Trophoblast cell (in vitro differentiated cells and primary cell): ENCODE results near the gene PDZD4.

ENCODE experiments used
- DNase-seq, 2 donors: peaks; one replicate each; pipeline ENCODE4 v3.0.0-alpha.2; 2016
- H2AFZ ChIP-seq: 2 replicates; pipeline ENCODE4 v1.6.1; 2013; ENCODE audit warnings: low read length, moderate library complexity, mild to moderate bottlenecking; ENCODE audit not compliant: insufficient read depth, poor library complexity
- H2AK5ac ChIP-seq: 2 replicates; pipeline ENCODE4 v1.6.1; 2013; ENCODE audit warnings: mild to moderate bottlenecking, low read length
- H2BK120ac ChIP-seq: 2 replicates; pipeline ENCODE4 v1.6.1; 2013; ENCODE audit warnings: low read length, mild to moderate bottlenecking, moderate library complexity; ENCODE audit not compliant: insufficient read depth, poor library complexity
- H2BK12ac ChIP-seq: 2 replicates; pipeline ENCODE4 v1.6.1; 2013; ENCODE audit warnings: mild to moderate bottlenecking, low read length, moderate library complexity
- H2BK5ac ChIP-seq: 2 replicates; pipeline ENCODE4 v1.6.1; 2013; ENCODE audit warnings: low read length, low read depth, moderate library complexity, mild to moderate bottlenecking; ENCODE audit not compliant: poor library complexity
- H3K14ac ChIP-seq: 2 replicates; pipeline ENCODE4 v1.6.1; 2013; ENCODE audit warnings: mild to moderate bottlenecking, low read length
- H3K18ac ChIP-seq: 2 replicates; pipeline ENCODE4 v1.6.1; 2013; ENCODE audit warnings: mild to moderate bottlenecking, low read length
- H3K23ac ChIP-seq: 2 replicates; pipeline ENCODE4 v1.6.1; 2013; ENCODE audit warnings: low read length
- H3K27ac ChIP-seq: 2 replicates; pipeline ENCODE4 v1.5.1; 2013; ENCODE audit warnings: low read depth, mild to moderate bottlenecking, inconsistent platforms, low read length, moderate library complexity
- H3K27me3 ChIP-seq: 2 replicates; pipeline ENCODE4 v1.6.1; 2013; ENCODE audit warnings: inconsistent platforms, mild to moderate bottlenecking, low read length, moderate library complexity; ENCODE audit not compliant: insufficient read depth
- H3K36me3 ChIP-seq, 2 experiments: 1 replicate in 1 of 2; 2 replicates in 1 of 2; pipeline ENCODE4 v1.6.1; 2013; ENCODE audit warnings: low read length in 2 of 2, mild to moderate bottlenecking in 2 of 2, moderate library complexity in 1 of 2; ENCODE audit not compliant: insufficient read depth in 2 of 2, control insufficient read depth in 1 of 2
- H3K4ac ChIP-seq: 2 replicates; pipeline ENCODE4 v1.6.1; 2013; ENCODE audit warnings: low read depth, mild to moderate bottlenecking, low read length, moderate library complexity
- H3K4me1 ChIP-seq, 2 experiments: 1 replicate in 1 of 2; 2 replicates in 1 of 2; pipeline ENCODE4 v1.6.1; 2013; ENCODE audit warnings: low read length in 2 of 2, mild to moderate bottlenecking in 2 of 2, moderate library complexity in 1 of 2; ENCODE audit not compliant: insufficient read depth in 2 of 2, control insufficient read depth in 1 of 2
- H3K4me2 ChIP-seq: 2 replicates; pipeline ENCODE4 v1.6.1; 2013; ENCODE audit warnings: inconsistent platforms, mild to moderate bottlenecking, low read length, moderate library complexity
- H3K4me3 ChIP-seq: 2 replicates; pipeline ENCODE4 v1.5.1; 2013; ENCODE audit warnings: mild to moderate bottlenecking, low read depth, low read length, inconsistent platforms
- H3K79me1 ChIP-seq: one replicate; pipeline ENCODE4 v1.6.1; 2013; ENCODE audit warnings: low read length
- H3K79me2 ChIP-seq: 2 replicates; pipeline ENCODE4 v1.6.1; 2013; ENCODE audit warnings: low read length, mild to moderate bottlenecking; ENCODE audit not compliant: control insufficient read depth, insufficient read depth, poor library complexity
- H3K9ac ChIP-seq: 2 replicates; pipeline ENCODE4 v1.6.1; 2013; ENCODE audit warnings: mild to moderate bottlenecking, low read length
- H3K9me3 ChIP-seq: 2 replicates; pipeline ENCODE4 v1.6.1; 2013; ENCODE audit warnings: low read depth, mild to moderate bottlenecking, control low read depth, inconsistent platforms, low read length; ENCODE audit not compliant: insufficient read depth
- H4K12ac ChIP-seq: 2 replicates; pipeline ENCODE4 v1.6.1; 2013; ENCODE audit warnings: low read depth, mild to moderate bottlenecking, low read length, moderate library complexity
- H4K8ac ChIP-seq: 2 replicates; pipeline ENCODE4 v1.6.1; 2013; ENCODE audit warnings: low read depth, mild to moderate bottlenecking, low read length, moderate library complexity
- H4K91ac ChIP-seq: one replicate; pipeline ENCODE4 v1.6.1; 2013; ENCODE audit warnings: low read depth, mild to moderate bottlenecking, low read length, moderate library complexity
- WGBS: extraction: QIAGEN DNeasy Blood & Tissue Kit; methylation state at CpG from one replicate; pipeline ENCODE4 v1.1.7; 2013; ENCODE audit warnings: missing lambda C conversion rate; ENCODE audit not compliant: insufficient read length, insufficient coverage; ENCODE audit errors: extremely low coverage; 5-methylcytosine and 5-hydroxymethylcytosine counted together

The PDZD4 gene

GRCh38 chrX:153763989-153764755, 66.2 kb downstream of the PDZD4 start, which contains the start of gene PLXNB3:
Gene PLXNB3 (plus strand): TSS chrX:153764249. CDS start chrX:153765536, 1,287 bp downstream.
- no peak within 1 kb of the TSS for H3K18ac ChIP-seq
- no peak within 1 kb of the TSS for H4K12ac ChIP-seq
- no CpG with 5 or more reads among the region's 26 CpGs for WGBS
- H3K4ac ChIP-seq = no peak within 1 kb of the TSS
- H3K23ac ChIP-seq = no peak within 1 kb of the TSS
- H3K79me1 ChIP-seq = no peaks in the 10 kb centered on the region
- no peaks in the 10 kb centered on the region for H3K4me1 ChIP-seq
- H2AK5ac ChIP-seq = no peak within 1 kb of the TSS
- no peak within 1 kb of the TSS for H2AFZ ChIP-seq
- no peak within 1 kb of the TSS for H3K4me2 ChIP-seq
- H3K14ac ChIP-seq = no peak within 1 kb of the TSS
- peak; percentile 51 to 85 for DNase-seq
- no peak within 1 kb of the TSS for H3K27ac ChIP-seq
- no peak within 1 kb of the TSS for H2BK120ac ChIP-seq
- no peaks in the 10 kb centered on the region for H3K79me2 ChIP-seq
- no peaks in the 10 kb centered on the region for H3K27me3 ChIP-seq
- H3K9ac ChIP-seq = no peak within 1 kb of the TSS
- H2BK12ac ChIP-seq = no peak within 1 kb of the TSS
- no peak within 1 kb of the TSS for H4K8ac ChIP-seq
- H3K9me3 ChIP-seq = no peaks in the 10 kb centered on the region
- H3K36me3 ChIP-seq = no peaks in the 10 kb centered on the region
- no peak within 1 kb of the TSS for H2BK5ac ChIP-seq
- H3K4me3 ChIP-seq = no peak within 1 kb of the TSS
- no peak within 1 kb of the TSS for H4K91ac ChIP-seq

- Histone ChIP-seq H2BK12ac (no peak overlapping the region), H4K8ac (no peak overlapping the region), H3K4me3 (no peak overlapping the region), H4K91ac (no peak overlapping the region), H3K9me3 (no peaks in the 10 kb centered on the region), H2BK120ac (no peak overlapping the region), H3K18ac (no peak overlapping the region), H2AFZ (no peak overlapping the region), H3K14ac (no peak overlapping the region), H3K36me3 (no peaks in the 10 kb centered on the region), H3K79me2 (no peaks in the 10 kb centered on the region), H3K79me1 (no peaks in the 10 kb centered on the region), H3K27ac (no peak overlapping the region), H2AK5ac (no peak overlapping the region), H3K4me2 (no peak overlapping the region), H3K9ac (no peak overlapping the region), H3K23ac (no peak overlapping the region), H2BK5ac (no peak overlapping the region), H3K4ac (no peak overlapping the region), H4K12ac (no peak overlapping the region), H3K4me1 (no peaks in the 10 kb centered on the region), H3K27me3 (no peaks in the 10 kb centered on the region)
- DNase-seq = no peak
- WGBS = no CpG with 5 or more reads among the region's 18 CpGs
These were observed 66.9 kb downstream of the PDZD4 start for GRCh38 chrX:153763298-153763932.

- Histone ChIP-seq H3K4ac (no peak overlapping the region), H2BK120ac (no peak overlapping the region), H4K8ac (no peak overlapping the region), H3K23ac (no peak overlapping the region), H4K12ac (no peak overlapping the region), H3K27ac (no peak overlapping the region), H3K4me2 (no peak overlapping the region), H3K36me3 (no peaks in the 10 kb centered on the region), H3K4me3 (no peak overlapping the region), H3K9ac (no peak overlapping the region), H4K91ac (no peak overlapping the region), H3K79me1 (no peaks in the 10 kb centered on the region), H2BK5ac (no peak overlapping the region), H2BK12ac (no peak overlapping the region), H3K27me3 (no peaks in the 10 kb centered on the region), H3K14ac (no peak overlapping the region), H3K79me2 (no peaks in the 10 kb centered on the region), H3K18ac (no peak overlapping the region), H3K9me3 (no peaks in the 10 kb centered on the region), H2AFZ (no peak overlapping the region), H3K4me1 (no peaks in the 10 kb centered on the region), H2AK5ac (no peak overlapping the region)
- DNase-seq = no peak
- no CpG with 5 or more reads among the region's 14 CpGs for WGBS
These were observed 67.6 kb downstream of the PDZD4 start for GRCh38 chrX:153762626-153763173.

GRCh38 chrX:153761863-153762262, 68.5 kb downstream of the PDZD4 start:
- Histone ChIP-seq H3K18ac (no peak overlapping the region), H3K27me3 (no peaks in the 10 kb centered on the region), H4K12ac (no peak overlapping the region), H2AFZ (no peak overlapping the region), H2BK12ac (no peak overlapping the region), H3K4me3 (no peak overlapping the region), H3K14ac (no peak overlapping the region), H4K8ac (no peak overlapping the region), H2BK120ac (no peak overlapping the region), H3K79me1 (no peaks in the 10 kb centered on the region), H2BK5ac (no peak overlapping the region), H3K36me3 (no peaks in the 10 kb centered on the region), H3K9ac (no peak overlapping the region), H3K9me3 (no peaks in the 10 kb centered on the region), H2AK5ac (no peak overlapping the region), H3K4me2 (no peak overlapping the region), H3K27ac (no peak overlapping the region), H3K4me1 (no peaks in the 10 kb centered on the region), H3K4ac (no peak overlapping the region), H3K79me2 (no peaks in the 10 kb centered on the region), H3K23ac (no peak overlapping the region), H4K91ac (no peak overlapping the region)
- no peak for DNase-seq
- no CpG with 5 or more reads among the region's 15 CpGs for WGBS
